HCT116 (cell line): Measurements from ENCODE around the gene P2RX1.

Experiments used
- CEBPB ChIP-seq: IDR thresholded peaks from 2 replicates; pipeline ENCODE4 v1.6.1; 2012; ENCODE audit warnings: low read depth
- CTCF ChIP-seq, 3 experiments: fragments of 200-600 bp in 1 of 3; sonication (generic) in 1 of 3; IDR thresholded peaks in 2 of 3; conservative IDR thresholded peaks in 1 of 3; 2 replicates each; pipeline ENCODE4 v1.5.1; 2012 to 2017; ENCODE audit warnings: low read depth in 2 of 3, low read length in 2 of 3, antibody characterized with exemption in 1 of 3, borderline replicate concordance in 1 of 3, control low read depth in 1 of 3, mild to moderate bottlenecking in 1 of 3, mixed read lengths in 1 of 3, mixed run types in 1 of 3, moderate library complexity in 1 of 3; ENCODE audit not compliant: insufficient read depth in 1 of 3
- EZH2 ChIP-seq: fragments of 200-600 bp; sonication (generic); IDR thresholded peaks from 2 replicates; pipeline ENCODE4 v1.6.1; 2017; ENCODE audit warnings: antibody characterized with exemption, mixed run types
- POLR2A ChIP-seq: IDR thresholded peaks from 2 replicates; pipeline ENCODE4 v1.7.0; 2011; ENCODE audit warnings: borderline replicate concordance; ENCODE audit not compliant: insufficient read depth, insufficient read length; ENCODE audit errors: extremely low read depth
- POLR2AphosphoS5 ChIP-seq: IDR thresholded peaks from 2 replicates; pipeline ENCODE4 v1.6.1; 2011; ENCODE audit warnings: mild to moderate bottlenecking, low read depth, low read length, moderate library complexity
- SIN3A ChIP-seq: IDR thresholded peaks from 2 replicates; pipeline ENCODE4 v1.6.1; 2012; ENCODE audit warnings: low read depth
- SRF ChIP-seq: IDR thresholded peaks from 2 replicates; pipeline ENCODE4 v1.6.1; 2012; ENCODE audit warnings: low read depth
- TF ChIP-seq, protein P1 (sequence below): IDR thresholded peaks from 2 replicates; pipeline ENCODE4 v1.6.1; 2012; ENCODE audit warnings: low read depth

DNA sequence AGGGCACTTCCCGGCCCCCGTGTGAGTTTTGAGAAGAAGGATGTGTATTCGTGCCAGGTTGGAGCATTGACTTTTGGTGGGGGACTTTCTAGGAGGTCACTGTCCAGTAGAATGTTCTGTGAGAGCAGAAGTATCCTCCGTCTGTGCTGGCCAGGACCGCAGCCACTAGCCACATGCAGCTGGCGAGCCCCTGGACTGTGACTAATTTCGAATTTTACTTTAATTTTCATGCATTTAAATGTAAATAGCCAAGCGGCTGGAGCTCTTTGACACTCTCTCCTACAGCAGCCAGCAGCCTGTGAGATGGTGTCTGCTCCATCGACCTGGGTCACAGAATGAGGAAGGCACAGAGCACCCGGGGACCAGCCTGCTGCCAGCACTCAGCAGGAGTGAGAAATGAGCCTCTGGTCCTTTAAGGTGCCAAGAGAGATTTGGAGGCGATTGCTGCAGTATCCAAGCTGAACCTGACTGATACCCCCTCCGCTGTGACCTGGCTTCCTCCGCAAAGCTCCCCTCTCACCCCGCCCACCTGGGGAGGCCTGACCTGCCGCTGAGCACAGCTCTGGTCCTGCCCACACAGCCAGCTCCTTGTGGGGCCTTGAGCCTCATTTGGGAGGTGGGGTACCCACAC lies 40.2 kb upstream of the P2RX1 start:
- TF ChIP-seq CTCF (IDR thresholded peaks at IDR 0.05 in 2 of 3, conservative IDR thresholded peaks at IDR 0.05 in 1 of 3; ENCODE audit: borderline replicate concordance in 1 of 3, insufficient read depth in 1 of 3, low read depth in 2 of 3, low read length in 2 of 3) (no peak), POLR2AphosphoS5 (no peak), EZH2 (no peak), SIN3A (no peak), SRF (no peak), POLR2A (no peak), CEBPB (no peak)
- TF ChIP-seq, protein P1, sequence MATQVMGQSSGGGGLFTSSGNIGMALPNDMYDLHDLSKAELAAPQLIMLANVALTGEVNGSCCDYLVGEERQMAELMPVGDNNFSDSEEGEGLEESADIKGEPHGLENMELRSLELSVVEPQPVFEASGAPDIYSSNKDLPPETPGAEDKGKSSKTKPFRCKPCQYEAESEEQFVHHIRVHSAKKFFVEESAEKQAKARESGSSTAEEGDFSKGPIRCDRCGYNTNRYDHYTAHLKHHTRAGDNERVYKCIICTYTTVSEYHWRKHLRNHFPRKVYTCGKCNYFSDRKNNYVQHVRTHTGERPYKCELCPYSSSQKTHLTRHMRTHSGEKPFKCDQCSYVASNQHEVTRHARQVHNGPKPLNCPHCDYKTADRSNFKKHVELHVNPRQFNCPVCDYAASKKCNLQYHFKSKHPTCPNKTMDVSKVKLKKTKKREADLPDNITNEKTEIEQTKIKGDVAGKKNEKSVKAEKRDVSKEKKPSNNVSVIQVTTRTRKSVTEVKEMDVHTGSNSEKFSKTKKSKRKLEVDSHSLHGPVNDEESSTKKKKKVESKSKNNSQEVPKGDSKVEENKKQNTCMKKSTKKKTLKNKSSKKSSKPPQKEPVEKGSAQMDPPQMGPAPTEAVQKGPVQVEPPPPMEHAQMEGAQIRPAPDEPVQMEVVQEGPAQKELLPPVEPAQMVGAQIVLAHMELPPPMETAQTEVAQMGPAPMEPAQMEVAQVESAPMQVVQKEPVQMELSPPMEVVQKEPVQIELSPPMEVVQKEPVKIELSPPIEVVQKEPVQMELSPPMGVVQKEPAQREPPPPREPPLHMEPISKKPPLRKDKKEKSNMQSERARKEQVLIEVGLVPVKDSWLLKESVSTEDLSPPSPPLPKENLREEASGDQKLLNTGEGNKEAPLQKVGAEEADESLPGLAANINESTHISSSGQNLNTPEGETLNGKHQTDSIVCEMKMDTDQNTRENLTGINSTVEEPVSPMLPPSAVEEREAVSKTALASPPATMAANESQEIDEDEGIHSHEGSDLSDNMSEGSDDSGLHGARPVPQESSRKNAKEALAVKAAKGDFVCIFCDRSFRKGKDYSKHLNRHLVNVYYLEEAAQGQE, result no peak
